Hepatocyte (in vitro differentiated cells): ENCODE measurements around the gene PROSER2.

Experiments
- EZH2 ChIP-seq: fragments of 200-600 bp; sonication (generic); IDR thresholded peaks from 2 replicates; pipeline ENCODE4 v1.6.1; 2016; ENCODE audit warnings: antibody characterized with exemption, mild to moderate bottlenecking, borderline replicate concordance
- TF ChIP-seq, protein P1 (sequence below): fragments of 200-600 bp; sonication (generic); IDR thresholded peaks from 2 replicates; pipeline ENCODE4 v1.5.1; 2016; ENCODE audit warnings: antibody characterized with exemption, mild to moderate bottlenecking; ENCODE audit not compliant: poor library complexity

DNA sequence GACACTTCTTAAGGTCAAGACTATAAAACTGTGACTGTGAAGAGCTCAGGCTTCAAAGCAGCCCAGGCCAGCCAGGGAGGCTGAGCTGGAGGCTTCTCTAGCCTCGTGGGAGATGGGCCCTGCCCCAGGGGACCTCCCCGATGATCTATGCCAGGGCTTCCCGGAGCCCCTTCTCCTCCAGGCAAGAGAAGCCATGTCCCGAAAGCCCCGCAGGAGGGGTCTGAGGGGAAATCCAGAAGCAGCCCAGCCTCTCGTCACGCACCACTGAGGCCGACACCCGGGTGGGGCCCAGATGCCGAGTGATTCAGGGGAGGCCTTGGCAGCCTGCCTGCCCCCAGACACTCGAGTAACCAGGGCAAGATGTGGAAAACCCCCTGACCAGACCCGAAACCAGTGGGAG is 63.7 kb downstream of the PROSER2 start:
- no peak for TF ChIP-seq EZH2
- TF ChIP-seq, protein P1, sequence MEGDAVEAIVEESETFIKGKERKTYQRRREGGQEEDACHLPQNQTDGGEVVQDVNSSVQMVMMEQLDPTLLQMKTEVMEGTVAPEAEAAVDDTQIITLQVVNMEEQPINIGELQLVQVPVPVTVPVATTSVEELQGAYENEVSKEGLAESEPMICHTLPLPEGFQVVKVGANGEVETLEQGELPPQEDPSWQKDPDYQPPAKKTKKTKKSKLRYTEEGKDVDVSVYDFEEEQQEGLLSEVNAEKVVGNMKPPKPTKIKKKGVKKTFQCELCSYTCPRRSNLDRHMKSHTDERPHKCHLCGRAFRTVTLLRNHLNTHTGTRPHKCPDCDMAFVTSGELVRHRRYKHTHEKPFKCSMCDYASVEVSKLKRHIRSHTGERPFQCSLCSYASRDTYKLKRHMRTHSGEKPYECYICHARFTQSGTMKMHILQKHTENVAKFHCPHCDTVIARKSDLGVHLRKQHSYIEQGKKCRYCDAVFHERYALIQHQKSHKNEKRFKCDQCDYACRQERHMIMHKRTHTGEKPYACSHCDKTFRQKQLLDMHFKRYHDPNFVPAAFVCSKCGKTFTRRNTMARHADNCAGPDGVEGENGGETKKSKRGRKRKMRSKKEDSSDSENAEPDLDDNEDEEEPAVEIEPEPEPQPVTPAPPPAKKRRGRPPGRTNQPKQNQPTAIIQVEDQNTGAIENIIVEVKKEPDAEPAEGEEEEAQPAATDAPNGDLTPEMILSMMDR: no peak
